Stimulated activated CD8-positive, alpha-beta memory T cell treated with anti-CD3 and anti-CD28 coated beads, Interleukin-12 subunit alpha, Interleukin-12 subunit beta, amount 100 ng/mL, for 1 hour (primary cell): ENCODE results near the gene CCDC82.
A peak's percentile ranks its signal among the peaks of the same experiment; 100 is the strongest.
"Not testable (repeated sequence)": the region's sequence is repeated elsewhere in the genome, so short reads cannot be mapped to it uniquely, and the experiment has no call there.

ENCODE experiments used
- DNase-seq: peaks from one replicate; pipeline ENCODE4 v3.0.0-alpha.2; 2020; ENCODE audit warnings: low read depth

The CCDC82 gene

GRCh38 chr11:96389720-96390487 lies at the start of gene CCDC82, which contains the start of gene JRKL:
CCDC82 (minus strand) TSS chr11:96389912; CDS start chr11:96384747, 5,165 bp downstream.
JRKL (plus strand) TSS chr11:96390013; CDS start chr11:96390650, 637 bp downstream.
- DNase-seq, result peak; percentile 98

GRCh38 chr11:96432654-96433053 lies 42.9 kb upstream of the CCDC82 start:
- not testable (repeated sequence) for DNase-seq

DNA sequence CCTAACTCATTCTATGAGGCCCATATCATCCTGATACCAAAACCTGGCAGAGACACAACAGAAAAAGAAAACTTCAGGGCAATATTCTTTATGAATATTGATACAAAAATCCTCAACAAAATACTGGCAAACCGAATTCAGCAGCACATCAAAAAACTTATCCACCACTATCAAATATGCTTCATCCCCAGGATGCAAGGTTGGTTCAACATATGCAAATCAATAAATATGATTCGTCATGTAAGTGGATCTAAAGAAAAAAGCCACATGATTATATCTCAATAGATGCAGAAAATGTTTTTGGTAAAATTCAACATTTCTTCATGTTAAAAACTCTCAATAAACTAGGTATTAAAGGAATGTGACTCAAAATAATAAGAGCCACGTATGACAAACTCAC lies 41.0 kb upstream of the CCDC82 start:
- no peak for DNase-seq

DNA sequence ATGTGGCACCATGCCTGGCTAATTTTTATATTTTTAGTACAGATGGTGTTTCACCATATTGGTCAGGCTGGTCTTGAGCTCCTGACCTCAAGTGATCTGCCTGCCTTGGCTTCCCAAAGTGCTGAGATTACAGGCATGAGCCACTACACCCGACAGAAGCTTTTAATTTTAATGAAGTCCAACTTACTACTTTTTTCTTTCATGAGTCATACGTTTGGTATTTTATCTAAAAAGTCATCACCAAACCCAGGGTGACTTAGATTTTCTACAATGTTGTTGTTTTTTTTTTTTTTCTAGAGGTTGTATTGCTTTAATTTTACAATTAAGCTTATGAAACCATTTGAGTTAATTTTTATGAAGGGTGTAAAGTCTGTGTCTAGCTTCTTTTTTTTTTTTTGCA lies 35.0 kb upstream of the CCDC82 start:
- no peak for DNase-seq

DNA sequence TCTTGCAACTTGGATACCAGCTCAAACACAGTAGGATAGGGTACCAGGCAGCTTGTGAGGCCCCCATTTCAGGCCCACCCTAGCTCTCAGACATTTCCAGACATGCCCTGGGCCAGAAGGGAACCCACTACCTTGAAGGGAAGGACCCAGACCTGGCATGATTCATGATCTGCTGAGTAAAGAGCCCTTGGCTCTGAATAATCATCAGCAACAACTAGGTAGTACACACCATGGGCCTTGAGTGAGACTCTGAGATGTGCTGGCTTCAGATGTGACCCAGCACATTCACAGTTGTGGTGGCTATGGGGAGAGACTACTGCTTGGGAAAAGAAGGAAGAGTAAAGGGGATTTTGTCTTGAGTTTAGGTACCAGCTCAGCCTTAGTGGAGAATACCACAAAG lies 23.7 kb upstream of the CCDC82 start:
- no peak for DNase-seq

DNA sequence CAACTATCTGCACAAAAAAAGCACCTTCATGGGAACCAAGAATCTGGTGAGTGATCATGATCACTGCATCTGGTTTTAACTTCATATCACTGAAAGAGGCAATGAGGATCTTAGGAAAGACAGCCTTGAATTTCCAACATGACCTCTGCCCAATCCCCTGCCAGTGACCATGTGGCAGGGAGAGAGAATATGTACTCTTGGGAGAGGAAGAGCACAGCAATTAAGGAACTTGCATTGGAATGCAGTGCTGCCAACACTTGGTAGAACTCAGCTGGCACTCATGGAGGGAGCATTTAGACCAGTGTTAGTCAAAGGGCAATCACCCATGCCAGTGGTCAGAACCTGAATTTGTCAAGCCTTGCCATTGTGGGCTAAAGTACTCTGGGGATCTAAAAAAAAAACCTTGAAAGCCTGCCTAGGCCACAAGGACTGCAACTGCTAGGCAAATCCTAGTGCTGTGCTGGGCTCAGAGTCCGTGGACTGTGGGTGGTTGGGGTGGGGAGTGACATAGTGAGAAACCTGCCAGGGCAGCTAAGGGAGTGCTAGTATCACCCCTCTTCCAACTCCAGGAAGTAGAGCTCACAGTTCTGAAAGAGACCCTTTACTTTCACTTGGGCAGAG lies 23.2 kb upstream of the CCDC82 start:
- no peak for DNase-seq

GRCh38 chr11:96411412-96411811 lies 21.7 kb upstream of the CCDC82 start:
- not testable (repeated sequence) for DNase-seq

- no peak for DNase-seq
Observed at GRCh38 chr11:96400697-96401096, 11.0 kb upstream of the CCDC82 start.

DNA sequence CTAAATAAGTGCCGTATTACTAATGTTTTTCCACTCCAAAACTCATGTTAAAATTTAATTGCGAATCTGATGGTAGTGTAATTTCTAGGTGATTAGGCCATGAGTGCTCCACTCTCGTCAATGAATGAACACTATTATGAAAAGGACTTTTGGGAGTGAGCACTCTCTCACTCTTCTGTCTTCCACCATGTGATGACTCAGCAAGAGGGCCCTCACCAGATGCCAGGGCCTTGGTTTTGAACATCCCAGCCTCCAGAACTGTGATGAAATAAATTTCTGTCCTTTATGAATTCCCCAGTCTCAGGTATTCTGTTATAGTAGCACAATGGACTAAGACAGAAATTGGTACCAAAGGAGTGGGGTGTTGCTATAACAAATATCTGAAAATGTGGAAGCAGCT lies 8.2 kb upstream of the CCDC82 start:
- DNase-seq, result no peak

- DNase-seq, result no peak
Observed at GRCh38 chr11:96396637-96397036, 6.9 kb upstream of the CCDC82 start.

GRCh38 chr11:96394773-96395172 lies 5.1 kb upstream of the CCDC82 start:
- no peak for DNase-seq

GRCh38 chr11:96393753-96394348 lies 4.1 kb upstream of the CCDC82 start:
- no peak for DNase-seq

DNA sequence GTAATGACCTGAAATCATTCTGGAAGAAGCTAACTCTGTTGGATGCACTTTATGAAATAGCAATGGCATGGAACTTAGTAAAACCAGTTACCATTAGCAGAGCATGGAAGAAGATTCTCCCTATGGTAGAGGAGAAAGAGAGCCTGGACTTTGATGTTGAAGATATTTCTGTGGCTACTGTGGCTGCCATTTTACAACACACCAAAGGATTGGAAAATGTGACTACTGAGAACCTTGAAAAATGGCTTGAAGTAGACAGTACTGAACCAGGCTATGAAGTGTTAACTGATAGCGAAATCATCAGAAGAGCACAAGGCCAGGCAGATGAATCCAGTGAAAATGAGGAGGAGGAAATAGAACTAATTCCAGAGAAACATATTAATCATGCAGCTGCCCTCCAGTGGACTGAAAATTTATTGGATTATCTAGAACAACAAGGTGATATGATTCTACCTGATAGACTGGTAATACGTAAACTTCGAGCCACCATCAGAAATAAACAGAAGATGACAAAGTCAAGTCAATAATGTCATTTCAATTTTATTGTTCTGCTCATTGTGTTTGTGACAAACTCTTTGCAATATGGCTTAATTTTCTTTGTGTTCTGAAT lies 2.1 kb upstream of the CCDC82 start:
- no peak for DNase-seq

DNA sequence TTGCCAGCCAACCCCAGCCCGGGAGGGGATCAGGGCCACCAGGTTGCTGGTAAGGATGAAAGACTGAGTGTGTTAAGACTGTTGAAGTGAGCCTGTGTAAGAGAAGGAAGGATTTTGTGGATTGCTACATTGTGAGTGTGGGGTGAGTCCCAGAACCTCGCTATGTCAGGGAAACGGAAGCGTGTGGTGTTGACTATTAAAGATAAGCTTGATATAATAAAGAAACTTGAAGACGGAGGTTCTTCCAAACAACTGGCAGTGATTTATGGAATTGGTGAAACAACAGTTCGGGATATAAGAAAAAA lies 728 bp upstream of the CCDC82 start:
- no peak for DNase-seq

- DNase-seq, result no peak
Observed at GRCh38 chr11:96388891-96389719, 607 bp downstream of the CCDC82 start.

GRCh38 chr11:96385187-96385586 lies 4.5 kb downstream of the CCDC82 start:
- no peak for DNase-seq

- no peak for DNase-seq
Observed at GRCh38 chr11:96384156-96384555, 5.6 kb downstream of the CCDC82 start.

DNA sequence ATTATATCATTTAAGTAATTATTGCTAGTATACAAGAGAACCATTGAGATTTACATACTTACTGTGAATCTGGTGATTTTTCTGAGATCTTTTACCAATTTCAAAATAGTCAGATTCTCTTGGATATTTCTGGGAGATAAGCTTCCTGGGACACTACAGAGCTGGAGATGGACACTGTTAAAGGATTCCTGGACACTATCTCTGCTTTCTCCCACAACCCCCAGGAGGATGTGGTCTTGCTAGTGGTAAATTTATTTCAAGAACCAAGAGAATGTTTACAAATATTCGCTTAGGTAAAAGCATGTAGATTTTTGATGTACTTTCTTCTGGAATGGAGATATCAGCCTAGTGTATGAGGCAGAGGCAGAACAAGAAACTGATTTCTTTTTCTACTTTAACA lies 12.9 kb downstream of the CCDC82 start:
- DNase-seq, result no peak

- DNase-seq, result no peak
Observed at GRCh38 chr11:96373826-96374225, 15.9 kb downstream of the CCDC82 start.

DNA sequence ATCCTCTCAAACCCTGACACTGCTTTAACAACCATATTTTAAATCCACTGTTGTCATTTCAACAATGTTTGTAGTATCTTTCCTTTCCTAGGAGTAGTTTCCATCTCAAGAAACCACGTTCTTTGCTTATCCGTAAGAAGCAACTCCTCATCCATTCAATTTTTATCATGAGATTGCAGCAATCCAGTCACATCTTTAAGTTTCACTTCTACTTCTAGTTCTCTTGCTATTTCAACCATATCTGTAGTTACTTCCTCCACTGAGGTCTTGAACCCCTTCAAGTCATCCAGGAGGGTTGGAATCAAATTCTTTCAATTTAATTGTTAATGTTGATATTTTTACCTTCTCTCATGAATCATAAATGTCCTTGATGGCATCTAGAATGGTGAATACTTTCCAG lies 22.4 kb downstream of the CCDC82 start:
- no peak for DNase-seq

DNA sequence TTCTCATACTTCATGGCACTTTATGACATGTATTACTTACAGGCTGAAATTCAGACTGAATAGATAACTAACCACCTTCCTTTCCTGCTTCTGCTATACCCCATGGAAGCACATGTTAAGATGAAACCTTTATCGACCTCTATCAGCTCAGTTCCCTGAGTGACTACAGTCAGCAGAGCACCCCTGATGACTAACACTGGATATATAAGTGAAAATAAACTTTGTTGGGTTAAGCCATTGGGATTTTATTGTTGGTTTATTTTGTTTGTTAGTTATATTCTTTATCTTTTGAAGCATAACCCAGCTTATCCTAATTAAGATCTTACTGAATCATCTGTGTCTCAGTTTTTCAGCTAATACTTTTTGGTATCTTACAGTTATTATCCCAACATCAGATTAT lies 23.7 kb downstream of the CCDC82 start:
- no peak for DNase-seq

GRCh38 chr11:96365493-96365892 lies 24.2 kb downstream of the CCDC82 start:
- DNase-seq, result no peak
